Activated T-cell treated with anti-CD3 and anti-CD28 coated beads, Interleukin-2, amount 50 U/mL, for 24 hours (primary cell): ENCODE measurements around the gene KRTAP9-3.
"Not testable (repeated sequence)": the region's sequence is repeated elsewhere in the genome, so short reads cannot be mapped to it uniquely, and the experiment has no call there.

Experiments used
- DNase-seq: peaks from one replicate; pipeline ENCODE4 v3.0.0-alpha.2; 2020
- H3K27ac Mint-ChIP-seq: 2 replicates; pipeline ENCODE4 v1.8.0; 2020; ENCODE audit warnings: mild to moderate bottlenecking, mixed read lengths
- H3K27me3 Mint-ChIP-seq: 2 replicates; pipeline ENCODE4 v1.8.0; 2020; ENCODE audit warnings: mixed read lengths
- H3K36me3 Mint-ChIP-seq: 2 replicates; pipeline ENCODE4 v1.8.0; 2020; ENCODE audit warnings: low read depth, mixed read lengths
- H3K4me1 Mint-ChIP-seq: 2 replicates; pipeline ENCODE4 v1.8.0; 2020; ENCODE audit warnings: low read depth, mixed read lengths
- H3K4me3 Mint-ChIP-seq: 2 replicates; pipeline ENCODE4 v1.8.0; 2020; ENCODE audit warnings: mild to moderate bottlenecking, moderate library complexity, mixed read lengths
- H3K9me3 Mint-ChIP-seq: 2 replicates; pipeline ENCODE4 v1.8.0; 2020; ENCODE audit warnings: mixed read lengths

The KRTAP9-3 gene

GRCh38 chr17:41230094-41230493, 2.2 kb upstream of the KRTAP9-3 start:
- H3K4me1 Mint-ChIP-seq, result no peaks in the 10 kb centered on the region
- H3K4me3 Mint-ChIP-seq, result no peak overlapping the region
- H3K27ac Mint-ChIP-seq, result no peak overlapping the region
- no peak for DNase-seq
- H3K9me3 Mint-ChIP-seq, result no peaks in the 10 kb centered on the region
- peaks cover 11% of the 10 kb centered on the region for H3K27me3 Mint-ChIP-seq
- H3K36me3 Mint-ChIP-seq, result no peaks in the 10 kb centered on the region

- H3K4me1 Mint-ChIP-seq, result no peaks in the 10 kb centered on the region
- no peaks in the 10 kb centered on the region for H3K9me3 Mint-ChIP-seq
- peaks cover under 1% of the 10 kb centered on the region for H3K27me3 Mint-ChIP-seq
- H3K36me3 Mint-ChIP-seq, result no peaks in the 10 kb centered on the region
- no peak overlapping the region for H3K27ac Mint-ChIP-seq
- H3K4me3 Mint-ChIP-seq, result no peak overlapping the region
- DNase-seq, result no peak
These were observed 518 bp upstream of the KRTAP9-3 start for GRCh38 chr17:41231731-41232130.

- DNase-seq, H3K27ac Mint-ChIP-seq, H3K36me3 Mint-ChIP-seq, H3K27me3 Mint-ChIP-seq, H3K4me3 Mint-ChIP-seq, H3K9me3 Mint-ChIP-seq, H3K4me1 Mint-ChIP-seq: not testable (repeated sequence)
These were observed 4.9 kb downstream of the KRTAP9-3 start for GRCh38 chr17:41237116-41237515.

GRCh38 chr17:41237949-41238437, 5.7 kb downstream of the KRTAP9-3 start, which contains the start of gene KRTAP9-8:
Gene KRTAP9-8 (plus strand): TSS chr17:41237999. CDS start chr17:41238052, 53 bp downstream.
- not testable (repeated sequence) for H3K4me1 Mint-ChIP-seq, H3K9me3 Mint-ChIP-seq, H3K27me3 Mint-ChIP-seq, H3K4me3 Mint-ChIP-seq, H3K27ac Mint-ChIP-seq, DNase-seq, H3K36me3 Mint-ChIP-seq

GRCh38 chr17:41246995-41247787, 14.9 kb downstream of the KRTAP9-3 start:
- not testable (repeated sequence) for DNase-seq, H3K27ac Mint-ChIP-seq, H3K4me3 Mint-ChIP-seq, H3K9me3 Mint-ChIP-seq, H3K27me3 Mint-ChIP-seq, H3K36me3 Mint-ChIP-seq, H3K4me1 Mint-ChIP-seq

GRCh38 chr17:41249637-41250240, 17.5 kb downstream of the KRTAP9-3 start, which contains the start of gene KRTAP9-4:
Gene KRTAP9-4 (plus strand): TSS chr17:41249687. CDS start chr17:41249721, 34 bp downstream.
- H3K4me1 Mint-ChIP-seq, H3K4me3 Mint-ChIP-seq, H3K9me3 Mint-ChIP-seq, DNase-seq, H3K27ac Mint-ChIP-seq, H3K27me3 Mint-ChIP-seq, H3K36me3 Mint-ChIP-seq: not testable (repeated sequence)

GRCh38 chr17:41251261-41251660, 19.0 kb downstream of the KRTAP9-3 start:
- H3K4me3 Mint-ChIP-seq, result no peak overlapping the region
- H3K9me3 Mint-ChIP-seq, result no peaks in the 10 kb centered on the region
- H3K27me3 Mint-ChIP-seq, result peaks cover 6% of the 10 kb centered on the region
- DNase-seq, result no peak
- H3K4me1 Mint-ChIP-seq, result no peaks in the 10 kb centered on the region
- no peaks in the 10 kb centered on the region for H3K36me3 Mint-ChIP-seq
- H3K27ac Mint-ChIP-seq, result no peak overlapping the region

- peaks cover 29% of the 10 kb centered on the region for H3K27me3 Mint-ChIP-seq
- no peak overlapping the region for H3K27ac Mint-ChIP-seq
- H3K36me3 Mint-ChIP-seq, result no peaks in the 10 kb centered on the region
- DNase-seq, result no peak
- no peak overlapping the region for H3K4me3 Mint-ChIP-seq
- no peaks in the 10 kb centered on the region for H3K9me3 Mint-ChIP-seq
- H3K4me1 Mint-ChIP-seq, result no peaks in the 10 kb centered on the region
These were observed 22.6 kb downstream of the KRTAP9-3 start for GRCh38 chr17:41254861-41255260.

GRCh38 chr17:41255381-41256290, 23.4 kb downstream of the KRTAP9-3 start, which contains the start of gene KRTAP9-9:
Gene KRTAP9-9 (plus strand): TSS chr17:41255384.
- peaks cover 37% of the 10 kb centered on the region for H3K27me3 Mint-ChIP-seq
- not testable (repeated sequence) for H3K27ac Mint-ChIP-seq, H3K36me3 Mint-ChIP-seq, H3K4me1 Mint-ChIP-seq, H3K9me3 Mint-ChIP-seq, H3K4me3 Mint-ChIP-seq, DNase-seq

GRCh38 chr17:41256291-41256685, 24.0 kb downstream of the KRTAP9-3 start:
- H3K4me3 Mint-ChIP-seq, result no peak overlapping the region
- no peak overlapping the region for H3K27ac Mint-ChIP-seq
- no peak for DNase-seq
- no peaks in the 10 kb centered on the region for H3K36me3 Mint-ChIP-seq
- no peaks in the 10 kb centered on the region for H3K9me3 Mint-ChIP-seq
- H3K4me1 Mint-ChIP-seq, result no peaks in the 10 kb centered on the region
- peaks cover 43% of the 10 kb centered on the region for H3K27me3 Mint-ChIP-seq

- no peak for DNase-seq
- Mint-ChIP-seq H3K4me3 (no peak overlapping the region), H3K27ac (no peak overlapping the region), H3K4me1 (no peaks in the 10 kb centered on the region), H3K27me3 (peaks cover 40% of the 10 kb centered on the region), H3K36me3 (no peaks in the 10 kb centered on the region), H3K9me3 (no peaks in the 10 kb centered on the region)
These were observed 26.2 kb downstream of the KRTAP9-3 start for GRCh38 chr17:41258406-41258805.

GRCh38 chr17:41263212-41263611, 31.0 kb downstream of the KRTAP9-3 start:
- H3K27ac Mint-ChIP-seq, result no peak overlapping the region
- DNase-seq, result no peak
- H3K4me1 Mint-ChIP-seq, result no peaks in the 10 kb centered on the region
- H3K27me3 Mint-ChIP-seq, result peaks cover 56% of the 10 kb centered on the region
- H3K36me3 Mint-ChIP-seq, result no peaks in the 10 kb centered on the region
- H3K4me3 Mint-ChIP-seq, result no peak overlapping the region
- no peaks in the 10 kb centered on the region for H3K9me3 Mint-ChIP-seq

GRCh38 chr17:41264599-41264998, 32.4 kb downstream of the KRTAP9-3 start:
- no peak overlapping the region for H3K27ac Mint-ChIP-seq
- H3K9me3 Mint-ChIP-seq, result no peaks in the 10 kb centered on the region
- H3K4me1 Mint-ChIP-seq, result no peaks in the 10 kb centered on the region
- H3K4me3 Mint-ChIP-seq, result no peak overlapping the region
- peaks cover 50% of the 10 kb centered on the region for H3K27me3 Mint-ChIP-seq
- no peak for DNase-seq
- H3K36me3 Mint-ChIP-seq, result no peaks in the 10 kb centered on the region

GRCh38 chr17:41265078-41265477, 32.8 kb downstream of the KRTAP9-3 start, which contains the start of gene KRTAP9-6:
Gene KRTAP9-6 (plus strand): TSS chr17:41265378. CDS start chr17:41265378, 0 bp downstream.
- H3K27me3 Mint-ChIP-seq, result peaks cover 47% of the 10 kb centered on the region
- DNase-seq, result no peak
- no peaks in the 10 kb centered on the region for H3K4me1 Mint-ChIP-seq
- no peak within 1 kb of the TSS for H3K27ac Mint-ChIP-seq
- H3K36me3 Mint-ChIP-seq, result no peaks in the 10 kb centered on the region
- no peak within 1 kb of the TSS for H3K4me3 Mint-ChIP-seq
- no peaks in the 10 kb centered on the region for H3K9me3 Mint-ChIP-seq
